Kidney (tissue), 14 donors: ENCODE data around the gene ZNF37A. TPM values are rescaled to one million over a fixed set of nuclear protein-coding genes. Genes with fewer than 3 reads are reported as not detected.

Experiments used
- DNase-seq, 5 donors: peaks; one replicate each; pipeline ENCODE4 v3.0.0-alpha.2; 2013 to 2020
- FAIRE-seq: peaks from 2 replicates; lab custom pipeline; 2012; peaks lifted over from hg19 to GRCh38; lab: Jason Lieb, UNC
- H3K27ac ChIP-seq, 2 donors: one replicate each; pipeline ENCODE4 v1.7.0; 2013; ENCODE audit warnings: low read depth in 2 of 2, low read length in 2 of 2, inconsistent platforms in 1 of 2
- H3K27me3 ChIP-seq: one replicate; pipeline ENCODE4 v1.7.1; 2013; ENCODE audit warnings: low read length, inconsistent platforms; ENCODE audit not compliant: control insufficient read depth, insufficient read depth
- H3K36me3 ChIP-seq, 3 donors: one replicate each; pipeline versions ENCODE4 v1.7.0 to v1.7.1; 2013; ENCODE audit warnings: low read length in 3 of 3, control low read depth in 1 of 3, inconsistent platforms in 1 of 3; ENCODE audit not compliant: insufficient read depth in 3 of 3, control insufficient read depth in 2 of 3
- H3K4me1 ChIP-seq, 3 donors: one replicate each; pipeline versions ENCODE4 v1.7.0 to v1.7.1; 2013; ENCODE audit warnings: low read length in 3 of 3, inconsistent platforms in 1 of 3, low read depth in 1 of 3; ENCODE audit not compliant: control insufficient read depth in 2 of 3, insufficient read depth in 2 of 3
- H3K4me3 ChIP-seq, 3 donors: one replicate each; pipeline versions ENCODE4 v1.7.0 to v1.8.1; 2013; ENCODE audit warnings: low read length in 3 of 3, control low read depth in 1 of 3, inconsistent platforms in 1 of 3
- H3K9ac ChIP-seq, 3 donors: one replicate each; pipeline versions ENCODE4 v1.7.0 to v1.7.1; 2013; ENCODE audit warnings: low read length in 3 of 3, control low read depth in 1 of 3, inconsistent platforms in 1 of 3
- H3K9me3 ChIP-seq, 3 donors: one replicate each; pipeline versions ENCODE4 v1.7.0 to v1.7.1; 2013; ENCODE audit warnings: low read length in 3 of 3, control low read depth in 1 of 3, inconsistent platforms in 1 of 3; ENCODE audit not compliant: control insufficient read depth in 2 of 3, insufficient read depth in 1 of 3
- intact Hi-C: fragments of 100-400 bp; cut with DNase I; formaldehyde crosslinking; loops from one replicate; pipeline ENCODE4 v1.11.1; 2022
- polyA plus RNA-seq: library from polyadenylated mRNA; stranded (reverse); fragments of 350-450 nt; fragmentation: Illumina TruSeq; extraction: RNeasy Lipid Tissue Mini Kit (QIAGEN cat#74804); gene quantifications from one replicate; pipeline ENCODE4 v1.2.3, GENCODE V29; 2014; ENCODE audit warnings: low read depth, low replicate concordance; ENCODE audit not compliant: insufficient read depth
- total RNA-seq: library from RNA; stranded (reverse); fragmentation: NEBNext Ultra II Directional; extraction: Animal tissue kit (Norgen Biotek cat#: 25700); gene quantifications from one replicate; pipeline ENCODE4 v1.2.1, GENCODE V29; 2021
- TF ChIP-seq, protein P1 (sequence below): IDR thresholded peaks from 3 replicates; pipeline ENCODE4 v1.5.1; 2012; ENCODE audit warnings: mild to moderate bottlenecking, moderate library complexity, borderline replicate concordance; ENCODE audit not compliant: insufficient read depth; ENCODE audit errors: extremely low read depth
- donor health status: control.
- donor health status: control.
- donor health status: control.
- donor health status: control.
- donor health status: control.
- donor health status: DM: yes; HTN: yes; CAD: no.
- donor health status: Normal renal cell carcinoma (clear cell type).

The ZNF37A gene
- total and polyA plus RNA-seq, 2 donors from 2014 or later = 4.0 to 18.8 TPM

DNA sequence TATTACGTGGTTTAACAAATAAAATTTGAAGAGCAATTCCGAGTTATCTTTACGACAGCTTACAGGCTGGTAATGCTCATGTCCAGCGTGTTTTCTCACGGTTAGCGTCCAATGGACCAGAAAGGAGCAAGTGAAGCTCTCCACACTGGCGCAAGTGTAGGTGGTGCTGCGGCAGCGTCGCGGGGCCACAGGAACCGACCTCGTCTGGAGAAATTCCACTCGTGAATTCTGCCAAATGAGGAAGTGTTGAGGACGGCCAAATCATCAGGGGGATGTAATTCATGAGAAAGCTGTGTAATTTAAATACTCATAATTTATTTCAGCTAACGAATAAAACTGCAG is 350 bp upstream of the ZNF37A start:
- FAIRE-seq = no peak
- no peaks in the 10 kb centered on the region for H3K9me3 ChIP-seq
- H3K27me3 ChIP-seq = no peaks in the 10 kb centered on the region
- H3K36me3 ChIP-seq = peaks cover 3 to 20% (median 4%) of the 10 kb centered on the region in 3 donors
- H3K4me3 ChIP-seq = peak overlapping the region; percentile 69 to 96 (median 80)
- TF ChIP-seq, protein P1, sequence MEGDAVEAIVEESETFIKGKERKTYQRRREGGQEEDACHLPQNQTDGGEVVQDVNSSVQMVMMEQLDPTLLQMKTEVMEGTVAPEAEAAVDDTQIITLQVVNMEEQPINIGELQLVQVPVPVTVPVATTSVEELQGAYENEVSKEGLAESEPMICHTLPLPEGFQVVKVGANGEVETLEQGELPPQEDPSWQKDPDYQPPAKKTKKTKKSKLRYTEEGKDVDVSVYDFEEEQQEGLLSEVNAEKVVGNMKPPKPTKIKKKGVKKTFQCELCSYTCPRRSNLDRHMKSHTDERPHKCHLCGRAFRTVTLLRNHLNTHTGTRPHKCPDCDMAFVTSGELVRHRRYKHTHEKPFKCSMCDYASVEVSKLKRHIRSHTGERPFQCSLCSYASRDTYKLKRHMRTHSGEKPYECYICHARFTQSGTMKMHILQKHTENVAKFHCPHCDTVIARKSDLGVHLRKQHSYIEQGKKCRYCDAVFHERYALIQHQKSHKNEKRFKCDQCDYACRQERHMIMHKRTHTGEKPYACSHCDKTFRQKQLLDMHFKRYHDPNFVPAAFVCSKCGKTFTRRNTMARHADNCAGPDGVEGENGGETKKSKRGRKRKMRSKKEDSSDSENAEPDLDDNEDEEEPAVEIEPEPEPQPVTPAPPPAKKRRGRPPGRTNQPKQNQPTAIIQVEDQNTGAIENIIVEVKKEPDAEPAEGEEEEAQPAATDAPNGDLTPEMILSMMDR = no peak
- peaks cover 0 to 11% (median 3%) of the 10 kb centered on the region in 3 donors for H3K4me1 ChIP-seq
- intact Hi-C loops = no loop called here
- peak overlapping the region; percentile 28 to 91 (median 80) for H3K9ac ChIP-seq
- DNase-seq = no peak
- peak overlapping the region; percentile 49 to 76 for H3K27ac ChIP-seq

DNA sequence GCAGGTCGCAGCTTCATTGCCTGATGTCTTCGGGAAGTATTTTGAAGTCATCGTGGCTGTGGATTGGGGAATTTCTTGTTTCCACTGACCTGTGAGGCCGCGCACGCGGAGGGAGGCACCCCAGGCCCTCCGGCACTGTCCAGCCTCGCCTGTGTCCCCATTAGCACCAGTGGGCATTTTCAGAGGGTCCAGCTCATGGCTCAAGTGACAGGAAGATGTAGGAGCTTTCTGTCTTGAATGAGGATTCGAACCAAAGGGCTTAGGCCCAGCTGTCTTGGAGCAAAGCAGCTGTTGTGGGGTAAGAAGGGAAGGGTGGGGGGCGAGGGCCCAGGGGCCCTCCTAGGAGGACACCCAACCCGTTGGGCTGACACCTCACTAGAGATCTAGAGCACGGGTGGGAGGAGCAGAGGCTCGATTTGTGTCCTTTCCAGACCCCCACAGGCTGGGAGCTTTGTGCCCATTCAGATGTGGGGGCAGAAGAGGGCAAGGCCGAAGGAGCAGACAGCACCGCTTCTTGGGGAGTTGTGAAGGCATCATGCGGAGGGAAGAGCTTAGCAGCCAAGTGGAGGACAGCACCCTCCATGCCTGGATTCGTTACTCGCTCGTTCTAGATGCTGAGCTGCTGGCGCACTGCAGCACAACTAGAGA is 914 bp downstream of the ZNF37A start:
- H3K36me3 ChIP-seq = peaks cover 3 to 31% (median 8%) of the 10 kb centered on the region in 3 donors
- TF ChIP-seq, protein P1 = no peak
- no peak for FAIRE-seq
- peak overlapping the region; percentile 69 to 96 (median 80) for H3K4me3 ChIP-seq
- no peaks in the 10 kb centered on the region for H3K9me3 ChIP-seq
- DNase-seq = peak in 1 of 5 donors; percentile 67
- H3K27ac ChIP-seq = peak overlapping the region in 1 of 2 donors; percentile 85
- no peaks in the 10 kb centered on the region for H3K27me3 ChIP-seq
- peaks cover 0 to 11% (median 3%) of the 10 kb centered on the region in 3 donors for H3K4me1 ChIP-seq
- H3K9ac ChIP-seq = peak overlapping the region; percentile 28 to 91 (median 88)
- intact Hi-C loops = no loop called here

GRCh38 chr10:38102880-38103279 is 8.7 kb downstream of the ZNF37A start:
- FAIRE-seq = no peak

More at GRCh38 chr10:38102880-38103279, 8.7 kb downstream of the ZNF37A start:
- H3K9me3 ChIP-seq = peaks cover 3 to 39% (median 25%) of the 10 kb centered on the region in 3 donors
- no peaks in the 10 kb centered on the region for H3K27me3 ChIP-seq
- no peak overlapping the region for H3K4me3 ChIP-seq
- TF ChIP-seq, protein P1 = no peak
- no peak overlapping the region for H3K9ac ChIP-seq
- H3K4me1 ChIP-seq = no peaks in the 10 kb centered on the region
- no peak for DNase-seq
- H3K36me3 ChIP-seq = peaks cover 6 to 38% (median 15%) of the 10 kb centered on the region in 3 donors
- intact Hi-C loops = no loop called here
- no peak overlapping the region for H3K27ac ChIP-seq
